AG04450 (cell line): ENCODE measurements around the gene STARD13. TPM values are rescaled to one million over a fixed set of nuclear protein-coding genes. Genes with fewer than 3 reads are reported as not detected.

Experiments
- CTCF ChIA-PET: fragments of 300-600, 350-600 bp; formaldehyde crosslinking; extraction: SDS; loops from one replicate; lab custom pipeline; 2022; ENCODE audit warnings: antibody characterized with exemption, inconsistent platforms; lab: Charles Lee
- POLR2A ChIA-PET: fragments of 350-600 bp; formaldehyde crosslinking; extraction: SDS; loops from one replicate; lab custom pipeline; 2021; ENCODE audit warnings: antibody characterized with exemption, inconsistent platforms; lab: Yijun Ruan, JAX
- DNase-seq: peaks from one replicate; pipeline ENCODE4 v3.0.0-alpha.2; 2011; ENCODE audit warnings: low read depth, low spot score
- H3K27ac ChIP-seq: one replicate; pipeline ENCODE4 v1.5.1; 2012; ENCODE audit warnings: low read depth, low read length, control low read depth
- H3K27me3 ChIP-seq: one replicate; pipeline ENCODE4 v1.6.0; 2012; ENCODE audit warnings: low read length; ENCODE audit not compliant: control insufficient read depth, insufficient read depth
- H3K4me3 ChIP-seq: 2 replicates; pipeline ENCODE4 v1.5.1; 2011; ENCODE audit warnings: mild to moderate bottlenecking, low read depth, low read length, control low read depth
- H3K9me3 ChIP-seq: 2 replicates; pipeline ENCODE4 v1.5.1; 2012; ENCODE audit warnings: low read length; ENCODE audit not compliant: control insufficient read depth, insufficient read depth
- CTCF ChIP-seq: IDR thresholded peaks from 2 replicates; pipeline ENCODE4 v1.5.1; 2011; ENCODE audit warnings: low read depth, low read length, control low read depth, inconsistent platforms
- polyA plus RNA-seq: library from polyadenylated mRNA; depleted of rRNA; stranded (reverse); fragments of >200 nt; gene quantifications from 2 replicates; pipeline ENCODE4 v1.2.3, GENCODE V29; 2011

Gene STARD13
- polyA plus RNA-seq, 1 experiment, result 27.7 TPM

GRCh38 chr13:33066329-33066728 lies 219.2 kb downstream of the STARD13 start:
- ChIA-PET POLR2A (no interaction called here), CTCF (no interaction called here)
- DNase-seq, result no peak
- no peak overlapping the region for H3K4me3 ChIP-seq
- no peak overlapping the region for H3K27ac ChIP-seq
- no peaks in the 10 kb centered on the region; the same call in 1 of the 2 replicates for H3K9me3 ChIP-seq
- no peaks in the 10 kb centered on the region for H3K27me3 ChIP-seq
- TF ChIP-seq CTCF, result no peak

GRCh38 chr13:33060815-33061214 lies 224.7 kb downstream of the STARD13 start:
- Histone ChIP-seq H3K9me3 (no peaks in the 10 kb centered on the region), H3K27me3 (no peaks in the 10 kb centered on the region), H3K27ac (no peak overlapping the region), H3K4me3 (no peak overlapping the region)
- no peak for TF ChIP-seq CTCF
- CTCF ChIA-PET, result no interaction called here
- POLR2A ChIA-PET, result no interaction called here
- no peak for DNase-seq

- H3K27ac ChIP-seq, result no peak overlapping the region
- no peak for DNase-seq
Measured at GRCh38 chr13:33058776-33059327, 226.7 kb downstream of the STARD13 start.

GRCh38 chr13:33057019-33057780 lies 228.4 kb downstream of the STARD13 start:
- Histone ChIP-seq H3K27me3 (no peaks in the 10 kb centered on the region), H3K27ac (peak overlapping the region; percentile 13), H3K9me3 (no peaks in the 10 kb centered on the region), H3K4me3 (no peak overlapping the region)
- POLR2A ChIA-PET, result no interaction called here
- TF ChIP-seq CTCF, result peak; percentile 56
- CTCF ChIA-PET, result interaction anchor here (0.6 to 1.3 kb wide), 6 partner anchors 9 to 667 kb away, joined by 3 to 4 read pairs (median 3); no protein-coding TSS in a partner anchor
- DNase-seq, result no peak

More at GRCh38 chr13:33058776-33059327, 226.7 kb downstream of the STARD13 start:
- H3K9me3 ChIP-seq, result no peaks in the 10 kb centered on the region
- no peak for TF ChIP-seq CTCF
- H3K4me3 ChIP-seq, result no peak overlapping the region
- ChIA-PET CTCF (no interaction called here), POLR2A (interaction anchor here (0.6 kb wide), 1 partner anchor 147 kb away, joined by 3 read pairs; no protein-coding TSS in a partner anchor)
- no peaks in the 10 kb centered on the region for H3K27me3 ChIP-seq

GRCh38 chr13:33053397-33054066 lies 232.0 kb downstream of the STARD13 start:
- no peaks in the 10 kb centered on the region for H3K9me3 ChIP-seq
- ChIA-PET CTCF (no interaction called here), POLR2A (no interaction called here)
- no peak overlapping the region for H3K4me3 ChIP-seq
- DNase-seq, result no peak
- H3K27me3 ChIP-seq, result no peaks in the 10 kb centered on the region
- TF ChIP-seq CTCF, result no peak
- no peak overlapping the region for H3K27ac ChIP-seq
